Sigmoid colon (tissue), 7 donors: ENCODE data around the gene CHRND. TPM values are rescaled to one million over a fixed set of nuclear protein-coding genes. Genes with fewer than 3 reads are reported as not detected.

ENCODE experiments used
- DNase-seq: peaks from one replicate; pipeline ENCODE4 v3.0.0-alpha.2; 2019
- H3K27ac ChIP-seq, 4 donors: fragments of 200-600 bp; sonication (generic); one replicate each; pipeline ENCODE4 v1.5.1; 2016 to 2019; ENCODE audit warnings: mild to moderate bottlenecking in 1 of 4
- H3K27me3 ChIP-seq, 3 donors: fragments of 200-600 bp; sonication (generic); one replicate each; pipeline ENCODE4 v1.5.1; 2019; ENCODE audit warnings: mild to moderate bottlenecking in 1 of 3
- H3K36me3 ChIP-seq, 4 donors: fragments of 200-600 bp; sonication (generic); one replicate each; pipeline ENCODE4 v1.5.1; 2016 to 2019
- H3K4me1 ChIP-seq, 4 donors: fragments of 200-600 bp; sonication (generic); one replicate each; pipeline ENCODE4 v1.5.1; 2017 to 2019
- H3K4me3 ChIP-seq, 4 donors: fragments of 200-600 bp; sonication (generic); one replicate each; pipeline ENCODE4 v1.5.1; 2017 to 2019; ENCODE audit warnings: mild to moderate bottlenecking in 2 of 4, moderate library complexity in 1 of 4
- H3K9me3 ChIP-seq, 4 donors: fragments of 200-600 bp in 3 of 4; sonication (generic) in 3 of 4; one replicate each; pipeline versions ENCODE4 v1.5.1 to v1.6.1; 2013 to 2019
- EP300 ChIP-seq, 4 donors: sonication (generic); formaldehyde crosslinking; IDR thresholded peaks; one replicate each; pipeline ENCODE4 v1.6.1; 2017; ENCODE audit warnings: antibody characterized with exemption in 4 of 4
- POLR2A ChIP-seq, 2 donors: fragments of 450-650 bp; IDR thresholded peaks; one replicate each; pipeline ENCODE4 v1.6.1; 2016; ENCODE audit warnings: antibody characterized with exemption in 2 of 2, mild to moderate bottlenecking in 2 of 2, moderate library complexity in 2 of 2
- POLR2AphosphoS5 ChIP-seq, 4 donors: sonication (generic); formaldehyde crosslinking; IDR thresholded peaks; one replicate each; pipeline ENCODE4 v1.6.1; 2017; ENCODE audit warnings: antibody characterized with exemption in 4 of 4
- WGBS, 2 donors: extraction: QIAGEN DNeasy Blood & Tissue Kit; methylation state at CpG; one replicate each; pipeline ENCODE4 v1.1.7; 2013; 5-methylcytosine and 5-hydroxymethylcytosine counted together
- intact Hi-C: fragments of 100-400 bp; cut with DNase I; formaldehyde crosslinking; loops from one replicate; pipeline ENCODE4 v1.15.1; 2023
- polyA plus RNA-seq, 3 donors: library from polyadenylated mRNA; stranded (reverse); fragments of 200-250 nt; gene quantifications; one replicate each; pipeline ENCODE4 v1.2.3, GENCODE V29; 2013
- total RNA-seq, 4 donors: library from RNA; depleted of rRNA; stranded (reverse); fragments of >200 nt; gene quantifications; one replicate each; pipeline ENCODE4 v1.1.0, GENCODE V29; 2016
- TF ChIP-seq, protein P1 (sequence below), 4 experiments: fragments of 450-650 bp in 3 of 4; fragments of 200-600 bp in 1 of 4; IDR thresholded peaks; one replicate each; pipeline ENCODE4 v1.5.1; 2016 to 2019; ENCODE audit warnings: antibody characterized with exemption in 4 of 4, mild to moderate bottlenecking in 3 of 4, moderate library complexity in 2 of 4
- donor health status: healthy with polysubstance abuse.
- donor health status: Bipolar disorder and iron deficiency.
- donor health status: healthy.

The CHRND gene
- total and polyA plus RNA-seq, 7 donors: not detected

DNA sequence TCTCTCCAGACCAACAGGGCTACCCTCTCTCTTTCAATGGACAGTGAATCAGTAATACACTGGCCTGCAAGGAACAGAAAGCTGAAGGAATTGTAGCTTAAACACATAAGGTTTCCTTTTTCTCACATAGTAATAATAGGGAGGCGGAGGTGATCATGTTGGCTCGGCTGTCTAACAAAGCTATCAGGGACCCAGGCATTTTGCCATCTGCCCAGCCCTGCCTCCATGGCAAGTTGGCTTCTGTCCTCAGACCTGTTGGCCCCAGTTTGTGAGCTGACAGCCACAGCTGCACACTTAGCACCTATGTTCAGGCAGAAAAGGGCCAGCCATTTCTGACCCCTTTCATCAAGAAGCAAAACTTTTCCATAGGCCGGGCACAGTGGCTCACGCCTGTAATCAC lies 11.5 kb downstream of the CHRND start:
- intact Hi-C loops: no loop called here
- no peaks in the 10 kb centered on the region for H3K36me3 ChIP-seq
- no peaks in the 10 kb centered on the region for H3K4me1 ChIP-seq
- H3K27ac ChIP-seq: no peak overlapping the region
- DNase-seq: peak; percentile 44
- no peak overlapping the region for H3K4me3 ChIP-seq
- WGBS, 2 donors: 70 to 83% methylated on average over 4 of the region's 4 CpGs
- peaks cover 0 to 7% (median 0%) of the 10 kb centered on the region in 4 donors for H3K9me3 ChIP-seq
- no peak for TF ChIP-seq POLR2A (IDR thresholded peaks at IDR 0.05)
- TF ChIP-seq POLR2AphosphoS5 (IDR thresholded peaks at IDR 0.05): no peak
- TF ChIP-seq, protein P1, sequence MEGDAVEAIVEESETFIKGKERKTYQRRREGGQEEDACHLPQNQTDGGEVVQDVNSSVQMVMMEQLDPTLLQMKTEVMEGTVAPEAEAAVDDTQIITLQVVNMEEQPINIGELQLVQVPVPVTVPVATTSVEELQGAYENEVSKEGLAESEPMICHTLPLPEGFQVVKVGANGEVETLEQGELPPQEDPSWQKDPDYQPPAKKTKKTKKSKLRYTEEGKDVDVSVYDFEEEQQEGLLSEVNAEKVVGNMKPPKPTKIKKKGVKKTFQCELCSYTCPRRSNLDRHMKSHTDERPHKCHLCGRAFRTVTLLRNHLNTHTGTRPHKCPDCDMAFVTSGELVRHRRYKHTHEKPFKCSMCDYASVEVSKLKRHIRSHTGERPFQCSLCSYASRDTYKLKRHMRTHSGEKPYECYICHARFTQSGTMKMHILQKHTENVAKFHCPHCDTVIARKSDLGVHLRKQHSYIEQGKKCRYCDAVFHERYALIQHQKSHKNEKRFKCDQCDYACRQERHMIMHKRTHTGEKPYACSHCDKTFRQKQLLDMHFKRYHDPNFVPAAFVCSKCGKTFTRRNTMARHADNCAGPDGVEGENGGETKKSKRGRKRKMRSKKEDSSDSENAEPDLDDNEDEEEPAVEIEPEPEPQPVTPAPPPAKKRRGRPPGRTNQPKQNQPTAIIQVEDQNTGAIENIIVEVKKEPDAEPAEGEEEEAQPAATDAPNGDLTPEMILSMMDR (IDR thresholded peaks at IDR 0.05): no peak
- TF ChIP-seq EP300 (IDR thresholded peaks at IDR 0.05): no peak
- H3K27me3 ChIP-seq: peaks cover 3 to 53% (median 35%) of the 10 kb centered on the region in 3 donors

DNA sequence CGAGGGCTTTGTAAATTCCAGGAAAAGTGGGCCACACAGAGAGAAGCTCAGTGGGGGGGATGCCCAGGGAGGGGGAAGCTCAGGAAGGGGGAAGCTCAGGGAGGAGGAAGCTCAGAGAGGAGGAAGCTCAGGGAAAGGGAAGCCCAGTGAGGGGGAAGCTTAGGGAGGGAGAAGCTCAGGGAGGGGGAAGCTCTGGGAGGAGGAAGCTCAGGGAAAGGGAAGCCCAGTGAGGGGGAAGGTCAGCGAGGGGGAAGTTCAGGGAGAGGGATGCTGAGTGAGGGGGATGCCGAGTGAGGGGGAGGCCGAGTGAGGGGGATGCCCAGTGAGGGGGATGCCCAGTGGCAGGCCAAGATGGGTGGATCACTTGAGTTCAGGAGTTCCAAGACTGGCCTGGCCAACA lies 12.7 kb downstream of the CHRND start:
- no peak for TF ChIP-seq EP300 (IDR thresholded peaks at IDR 0.05)
- TF ChIP-seq POLR2AphosphoS5 (IDR thresholded peaks at IDR 0.05): no peak
- TF ChIP-seq, protein P1 (IDR thresholded peaks at IDR 0.05): no peak
- TF ChIP-seq POLR2A (IDR thresholded peaks at IDR 0.05): no peak
- peaks cover 3 to 53% (median 35%) of the 10 kb centered on the region in 3 donors for H3K27me3 ChIP-seq
- DNase-seq: peak; percentile 50
- H3K36me3 ChIP-seq: no peaks in the 10 kb centered on the region
- no peak overlapping the region for H3K4me3 ChIP-seq
- peaks cover 0 to 7% (median 0%) of the 10 kb centered on the region in 4 donors for H3K9me3 ChIP-seq
- no peak overlapping the region for H3K27ac ChIP-seq
- H3K4me1 ChIP-seq: no peaks in the 10 kb centered on the region
- intact Hi-C loops: no loop called here
- 24 to 59% methylated on average over 4 of the region's 4 CpGs for WGBS, 2 donors

DNA sequence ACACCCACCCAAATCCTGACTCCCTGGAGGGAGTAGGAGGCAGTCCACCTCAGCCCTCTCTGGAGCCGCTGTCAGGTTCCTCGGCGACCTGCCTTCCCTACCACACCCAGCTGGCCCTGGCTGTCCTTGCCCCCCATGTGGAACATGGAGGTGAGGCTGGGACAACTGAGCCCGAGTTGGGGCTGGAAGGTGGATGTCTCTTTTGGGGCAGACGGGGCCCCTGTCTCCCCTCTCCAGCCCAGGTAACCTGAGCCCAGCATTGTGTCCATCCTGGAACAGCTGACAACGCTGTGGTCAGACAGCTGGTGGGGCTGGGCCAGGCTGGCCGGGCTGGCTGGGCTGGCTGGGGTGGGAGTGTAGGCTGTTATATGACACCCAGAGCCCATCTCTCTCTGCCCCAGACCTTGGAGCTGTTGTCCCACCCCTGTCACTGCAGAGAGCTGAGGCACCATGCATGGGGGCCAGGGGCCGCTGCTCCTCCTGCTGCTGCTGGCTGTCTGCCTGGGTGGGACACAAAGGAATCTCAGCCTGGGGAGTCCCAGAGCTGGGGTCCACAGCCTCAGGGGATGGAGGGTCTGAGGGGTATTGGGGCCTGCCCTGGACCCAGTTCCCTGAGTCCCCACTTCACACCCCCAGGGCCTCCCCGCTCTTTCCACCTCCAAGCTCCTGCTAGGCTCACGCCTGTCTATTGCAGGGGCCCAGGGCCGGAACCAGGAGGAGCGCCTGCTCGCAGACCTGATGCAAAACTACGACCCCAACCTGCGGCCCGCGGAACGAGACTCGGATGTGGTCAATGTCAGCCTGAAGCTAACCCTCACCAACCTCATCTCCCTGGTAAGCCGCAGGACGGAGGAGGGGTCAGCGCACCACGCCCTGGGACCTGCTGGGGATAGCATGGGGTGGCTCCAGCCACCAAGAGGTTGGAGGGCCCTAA lies 13.6 kb downstream of the CHRND start, which contains the start of gene CHRNG:
CHRNG (plus strand) TSS at position 395 of the 934 bp plus-strand sequence; CDS start at position 451, 56 bp downstream.
- no peak for TF ChIP-seq POLR2A (IDR thresholded peaks at IDR 0.05)
- TF ChIP-seq EP300 (IDR thresholded peaks at IDR 0.05): no peak
- TF ChIP-seq, protein P1 (IDR thresholded peaks at IDR 0.05): no peak
- no peak for TF ChIP-seq POLR2AphosphoS5 (IDR thresholded peaks at IDR 0.05)
- intact Hi-C loops: no loop called here
- Histone ChIP-seq H3K36me3 (no peaks in the 10 kb centered on the region), H3K4me3 (no peak within 1 kb of the TSS), H3K27me3 (peaks cover 3 to 53% (median 35%) of the 10 kb centered on the region in 3 donors), H3K9me3 (peaks cover 0 to 7% (median 0%) of the 10 kb centered on the region in 4 donors), H3K4me1 (no peaks in the 10 kb centered on the region), H3K27ac (no peak within 1 kb of the TSS)
- WGBS, 2 donors: 45 to 56% methylated on average over 23 of the region's 23 CpGs
- peak; percentile 51 for DNase-seq

DNA sequence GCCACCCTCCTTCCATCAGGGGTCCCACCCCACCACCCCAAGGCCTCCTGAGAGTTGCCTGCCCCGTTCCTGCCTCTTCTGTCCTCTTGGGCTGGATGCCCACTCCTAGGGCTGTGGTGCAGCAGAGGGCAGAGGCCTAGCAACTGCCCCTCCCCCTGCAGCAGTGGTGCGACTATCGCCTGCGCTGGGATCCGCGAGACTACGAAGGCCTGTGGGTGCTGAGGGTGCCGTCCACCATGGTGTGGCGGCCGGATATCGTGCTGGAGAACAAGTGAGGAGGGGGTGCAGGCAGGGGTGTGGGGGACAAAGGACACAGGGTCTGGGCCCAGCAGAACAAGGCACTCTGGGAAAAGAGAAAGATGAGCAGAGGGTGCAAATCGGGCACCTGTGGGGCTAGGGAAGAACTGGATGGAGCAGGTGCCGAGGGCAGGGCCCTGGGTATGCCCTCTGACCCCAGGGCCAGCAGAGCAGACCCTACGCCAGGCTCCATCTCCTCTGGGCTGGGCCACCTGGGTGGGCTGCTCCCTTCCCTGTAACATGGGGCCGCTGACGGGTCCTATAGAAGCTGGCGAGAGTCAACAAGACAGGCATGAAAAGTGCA lies 14.6 kb downstream of the CHRND start:
- Histone ChIP-seq H3K27ac (no peak overlapping the region), H3K4me3 (no peak overlapping the region), H3K27me3 (peaks cover 3 to 52% (median 35%) of the 10 kb centered on the region in 3 donors), H3K4me1 (no peaks in the 10 kb centered on the region), H3K9me3 (peaks cover 0 to 7% (median 0%) of the 10 kb centered on the region in 4 donors), H3K36me3 (no peaks in the 10 kb centered on the region)
- intact Hi-C loops: no loop called here
- DNase-seq: peak; percentile 56
- WGBS, 2 donors: 70 to 85% methylated on average over 17 of the region's 17 CpGs
- TF ChIP-seq EP300 (IDR thresholded peaks at IDR 0.05) (no peak), POLR2A (IDR thresholded peaks at IDR 0.05) (no peak), POLR2AphosphoS5 (IDR thresholded peaks at IDR 0.05) (no peak)
- TF ChIP-seq, protein P1 (IDR thresholded peaks at IDR 0.05): no peak
